Measurements from ENCODE around the gene ITSN1.
"Not testable (repeated sequence)": the region's sequence is repeated elsewhere in the genome, so short reads cannot be mapped to it uniquely, and the experiment has no call there.

The ITSN1 gene

DNA sequence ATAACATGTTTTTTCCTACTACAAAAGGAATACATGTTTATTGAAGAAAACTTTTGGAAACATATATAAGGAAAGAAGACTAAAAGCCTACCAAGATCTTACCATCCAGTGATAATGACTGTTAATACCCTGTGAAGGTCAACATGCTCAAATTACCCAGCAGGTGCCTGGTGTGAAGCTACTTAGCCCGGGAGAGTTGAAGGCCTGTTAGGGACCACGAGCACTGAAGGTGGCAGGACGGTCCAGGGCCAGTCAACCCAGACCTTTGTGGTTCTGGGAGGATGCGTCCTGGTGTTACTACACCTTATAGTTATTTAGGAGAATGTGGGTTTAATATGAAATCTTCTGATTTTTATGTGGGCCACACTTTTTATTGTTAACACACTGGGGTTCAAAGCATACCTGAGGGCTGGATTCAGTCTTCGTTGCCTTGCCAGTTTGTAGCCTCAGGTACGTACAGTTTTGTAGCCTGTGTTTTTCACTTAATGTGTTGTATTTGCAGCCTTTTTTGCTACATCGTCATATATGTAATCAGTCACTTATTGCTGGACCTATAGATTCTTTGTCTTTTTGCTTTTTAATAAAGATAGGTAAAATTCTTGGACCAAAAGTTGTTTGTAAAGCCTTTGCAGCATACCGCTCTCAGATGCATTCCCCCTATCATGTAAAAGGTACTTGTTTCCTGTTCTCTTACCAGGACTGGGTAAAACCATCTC lies 9.8 kb downstream of the ITSN1 start:
- no peak for DNase-seq

DNA sequence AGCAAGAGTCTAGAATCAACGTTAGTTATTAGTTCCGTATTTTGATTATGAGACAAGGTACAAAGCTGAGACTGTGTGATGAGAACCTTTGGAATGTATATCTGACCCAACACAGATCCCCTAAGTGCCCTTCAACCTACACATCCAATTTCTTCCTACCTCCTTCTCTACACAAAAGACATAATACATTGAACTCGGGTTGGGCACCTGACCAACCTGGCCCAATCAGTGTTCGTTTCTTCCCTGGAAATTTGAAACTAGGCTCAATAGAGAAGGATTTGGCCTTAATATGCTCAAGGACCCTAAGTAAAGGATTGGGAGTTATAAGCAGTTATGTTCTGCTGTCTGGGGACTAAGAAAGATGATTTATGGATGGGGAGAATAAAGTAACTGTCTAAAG lies 12.1 kb downstream of the ITSN1 start:
- no peak for DNase-seq

DNA sequence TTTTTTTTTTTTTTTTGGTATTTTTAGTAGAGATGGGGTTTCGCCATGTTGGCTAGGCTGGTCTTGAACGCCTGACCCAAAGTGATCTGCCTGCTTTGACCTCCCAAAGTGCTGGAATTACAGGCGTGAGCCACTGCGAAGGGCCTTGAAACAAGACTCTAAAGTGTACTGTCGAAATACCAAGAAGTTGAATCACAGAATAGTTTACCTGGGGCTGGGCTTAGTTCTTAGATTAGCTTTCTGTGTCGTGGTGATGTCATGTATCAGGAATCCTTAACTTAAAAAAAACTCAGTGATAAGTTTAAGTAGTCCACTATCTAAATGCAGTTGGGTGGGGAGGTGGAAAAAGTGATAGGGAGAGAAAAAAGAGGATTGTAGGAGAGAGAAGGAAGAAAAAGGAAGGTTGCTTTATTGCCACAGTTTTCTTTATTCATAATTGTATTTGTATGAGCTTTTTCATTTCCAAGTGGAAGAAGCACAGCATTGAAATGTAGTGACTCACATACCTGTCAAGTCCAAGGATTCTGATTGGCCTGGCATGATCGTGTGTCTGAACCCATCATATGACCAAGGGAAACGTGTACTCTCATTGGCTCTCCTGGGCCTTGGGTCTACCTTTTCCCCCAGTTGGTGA lies 13.4 kb downstream of the ITSN1 start:
- DNase-seq, result no peak

DNA sequence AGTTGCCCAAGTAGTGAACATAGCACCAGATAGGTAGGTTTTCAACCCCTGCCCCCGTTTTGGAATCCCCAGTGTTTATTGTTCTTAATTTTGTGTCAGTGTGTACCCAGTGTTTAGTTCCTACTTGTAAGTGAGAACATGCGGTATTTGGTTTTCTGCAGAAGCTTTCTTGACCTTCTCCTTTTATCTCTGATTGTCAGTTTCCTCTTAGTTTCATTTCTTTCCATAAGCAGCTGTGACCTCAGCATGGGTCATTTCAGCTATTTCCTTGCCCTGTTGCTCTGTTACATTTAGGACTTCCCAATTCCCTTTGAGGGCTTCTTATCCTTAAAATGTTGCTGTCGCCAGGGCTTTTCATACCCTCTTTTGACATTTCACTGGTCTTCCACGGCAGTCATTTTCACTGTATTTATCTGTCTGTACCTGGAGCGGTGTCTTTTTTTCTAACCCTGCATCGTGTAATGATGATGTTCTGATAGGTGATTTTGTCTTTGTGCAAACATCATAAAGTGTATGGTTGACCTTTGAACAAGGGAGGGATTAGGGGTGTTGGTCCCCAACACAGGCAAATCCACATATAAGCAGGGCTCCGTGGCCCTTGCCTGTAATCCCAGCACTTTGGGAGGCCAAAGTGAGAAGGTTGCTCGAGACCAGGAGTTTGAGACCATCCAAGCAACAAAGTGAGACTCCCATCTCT lies 15.0 kb downstream of the ITSN1 start:
- no peak for DNase-seq

DNA sequence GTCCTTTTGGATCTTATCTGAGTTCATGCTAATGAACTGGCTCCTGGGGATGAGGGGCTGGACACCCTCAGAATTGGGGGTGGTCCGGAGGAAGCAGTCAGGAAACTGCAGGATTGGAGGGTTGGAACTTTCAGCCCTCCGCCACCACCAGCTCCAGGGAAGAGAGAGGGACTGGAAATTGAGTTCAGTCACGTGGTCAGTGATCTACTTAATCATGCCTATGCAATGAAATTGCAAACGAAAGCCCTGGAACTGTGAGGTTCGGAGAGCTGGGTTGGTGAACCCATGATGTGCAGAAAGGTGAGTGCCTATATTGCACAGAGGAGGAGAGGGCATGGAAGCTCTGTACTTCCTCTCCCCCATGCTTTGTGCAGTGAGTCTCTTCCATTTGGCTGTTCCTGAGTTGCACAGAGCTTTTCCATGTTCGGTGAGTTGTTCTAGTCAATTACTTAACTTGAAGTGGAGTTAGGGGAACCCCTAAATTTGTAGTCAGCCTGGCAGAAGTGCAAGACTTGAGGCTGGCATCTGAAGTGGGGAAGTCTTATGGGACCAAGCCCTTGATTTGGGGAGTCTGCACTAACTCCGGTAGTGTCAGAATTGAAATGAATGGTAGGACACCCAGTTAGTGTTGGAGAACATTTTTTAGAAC lies 16.7 kb downstream of the ITSN1 start:
- no peak for DNase-seq

DNA sequence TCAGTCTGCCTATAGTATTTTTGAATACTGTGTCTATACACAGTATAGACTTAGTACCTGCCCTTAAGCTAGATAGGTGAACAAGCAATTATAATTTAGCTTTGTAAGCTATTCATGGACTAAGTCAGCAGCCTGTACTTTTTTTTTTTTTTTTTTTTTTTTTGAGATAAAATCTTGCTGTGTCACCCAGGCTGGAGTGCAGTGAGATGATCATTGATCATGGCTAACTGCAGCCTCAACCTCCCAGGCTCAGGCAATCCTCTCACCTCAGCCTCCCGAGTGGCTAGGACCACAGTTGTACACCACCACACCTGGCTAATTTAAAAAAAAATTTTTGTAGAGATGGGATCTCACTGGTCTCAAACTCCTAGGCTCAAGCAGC lies 17.3 kb downstream of the ITSN1 start:
- no peak for DNase-seq

DNA sequence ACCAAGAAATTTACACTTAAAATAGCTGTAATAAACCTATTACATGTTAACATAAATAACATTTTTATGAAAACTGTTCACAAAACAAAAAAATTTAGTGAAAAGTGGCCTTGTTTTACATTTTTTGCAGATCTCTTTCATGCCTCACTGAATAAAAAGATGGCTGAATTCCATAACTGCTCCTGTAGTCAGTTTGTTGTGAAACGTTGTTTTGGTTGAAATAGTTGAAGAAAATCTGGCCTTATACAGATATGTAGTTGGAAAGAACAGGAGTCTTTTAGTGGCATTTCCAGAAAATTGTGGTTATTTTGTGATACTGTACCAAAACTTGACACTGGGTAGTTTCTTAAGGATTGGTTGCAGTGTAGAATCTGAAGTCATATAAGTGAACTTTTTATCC lies 18.1 kb downstream of the ITSN1 start:
- peak in 1 of 2 experiments; percentile 27 for DNase-seq

DNA sequence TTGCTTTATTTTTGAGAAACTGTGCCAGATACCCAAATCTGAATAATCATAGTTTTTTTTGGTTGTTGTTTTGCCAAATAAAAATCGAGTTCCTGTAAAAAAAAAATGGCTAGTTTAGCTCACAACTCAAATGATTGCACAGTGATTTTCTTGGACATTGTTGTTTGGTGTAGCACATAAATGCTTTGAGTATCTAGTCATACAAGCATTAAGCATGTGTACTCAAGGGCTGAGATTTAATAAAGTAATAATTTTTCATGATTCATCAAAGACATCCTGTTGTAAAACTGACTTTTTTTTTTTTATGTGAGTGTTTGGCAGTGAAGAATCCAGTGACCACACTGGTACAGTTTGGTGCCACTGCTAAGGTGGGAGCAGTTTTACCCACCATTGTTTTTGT lies 18.8 kb downstream of the ITSN1 start:
- no peak for DNase-seq

DNA sequence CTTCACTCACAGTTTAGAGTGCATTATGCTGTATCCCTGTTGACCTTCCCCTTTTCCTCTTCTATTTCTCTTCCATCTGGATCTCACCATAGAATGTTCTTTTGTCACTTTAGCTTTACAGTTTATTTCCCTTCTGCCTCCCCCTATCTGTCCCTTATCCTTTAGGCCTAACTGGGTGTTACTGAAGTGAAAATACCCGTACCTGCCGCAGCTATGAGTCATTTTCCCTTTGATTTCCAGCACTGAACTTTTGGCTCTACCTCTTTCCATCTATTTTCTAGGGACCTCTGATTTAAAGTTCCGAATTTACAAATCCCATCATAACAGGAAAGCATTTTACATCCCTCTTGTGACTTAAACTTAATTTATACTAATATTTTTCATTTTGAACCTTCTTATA lies 19.7 kb downstream of the ITSN1 start:
- no peak for DNase-seq

DNA sequence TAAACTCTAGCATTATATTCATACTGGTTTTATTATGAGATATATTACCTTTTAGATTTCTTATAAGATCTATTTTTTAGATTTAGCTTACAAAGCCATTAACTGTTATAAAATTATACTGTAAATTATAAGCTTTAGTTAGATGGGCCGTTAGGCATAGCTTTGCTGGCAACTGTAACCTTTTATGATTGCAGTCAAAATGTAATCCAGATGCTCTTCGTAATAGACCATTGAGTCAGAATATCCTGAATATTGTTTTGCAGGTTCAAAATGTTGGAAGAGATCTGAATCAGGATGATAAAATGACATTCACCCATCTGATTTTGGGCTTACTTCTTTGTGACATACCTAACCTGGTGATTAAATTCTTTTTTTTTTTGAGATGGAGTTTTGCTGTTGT lies 20.9 kb downstream of the ITSN1 start:
- no peak for DNase-seq

DNA sequence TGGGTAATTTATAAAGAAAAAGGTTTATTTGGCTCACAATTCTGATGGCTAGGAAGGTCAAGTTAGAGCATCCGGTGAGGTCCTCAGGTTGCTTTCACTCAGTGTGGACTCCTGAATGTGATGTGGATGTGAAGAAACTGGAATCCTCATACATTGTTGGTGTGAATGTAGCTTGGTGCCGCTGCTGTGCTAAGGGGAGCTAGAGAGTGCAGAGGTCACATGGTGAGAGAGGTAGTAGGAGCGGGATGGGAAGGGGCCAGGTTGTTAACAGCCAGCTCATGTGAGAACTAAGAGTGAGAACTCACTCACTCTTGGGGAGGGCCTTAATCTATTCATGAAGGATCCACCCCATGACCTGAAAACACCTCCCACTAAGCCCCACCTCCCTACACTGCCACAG lies 21.8 kb downstream of the ITSN1 start:
- DNase-seq, result no peak

DNA sequence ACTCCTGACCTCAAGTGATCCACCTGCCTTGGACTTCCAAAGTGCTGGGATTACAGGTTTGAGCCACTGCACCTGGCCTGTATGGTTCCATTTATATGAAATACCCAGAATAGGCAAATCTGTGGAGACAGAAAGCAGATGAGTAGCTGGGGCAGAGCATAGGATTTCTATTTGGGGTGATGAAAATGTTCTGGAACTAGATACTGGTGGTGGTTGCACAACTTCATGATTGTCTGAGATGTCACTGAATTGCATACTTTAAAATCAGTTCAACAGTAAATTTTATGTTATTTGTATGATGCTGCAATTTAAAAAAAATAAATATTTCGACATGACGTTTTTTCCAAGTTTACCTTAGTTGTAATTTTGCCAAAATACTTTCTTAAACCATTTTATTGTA lies 23.9 kb downstream of the ITSN1 start:
- DNase-seq, result no peak

DNA sequence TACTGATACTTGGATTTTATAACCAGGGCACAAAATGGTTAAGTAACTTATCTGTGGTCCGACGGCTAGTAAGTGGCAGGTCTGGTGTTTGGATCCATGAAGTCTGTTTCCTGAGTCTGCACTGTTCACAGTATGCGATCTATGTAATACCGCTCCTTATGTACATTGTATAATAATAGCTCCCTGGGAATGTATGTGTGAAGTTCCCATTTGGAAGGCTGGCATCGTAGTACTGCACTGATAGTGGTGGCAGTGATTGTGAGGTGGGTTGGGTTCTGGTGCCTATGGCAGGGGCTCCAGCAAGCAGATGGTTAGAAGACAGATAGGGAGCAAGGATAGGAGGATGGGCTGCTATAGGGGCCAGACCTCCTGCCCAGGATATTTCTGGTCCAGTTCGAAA lies 25.3 kb downstream of the ITSN1 start:
- no peak for DNase-seq

DNA sequence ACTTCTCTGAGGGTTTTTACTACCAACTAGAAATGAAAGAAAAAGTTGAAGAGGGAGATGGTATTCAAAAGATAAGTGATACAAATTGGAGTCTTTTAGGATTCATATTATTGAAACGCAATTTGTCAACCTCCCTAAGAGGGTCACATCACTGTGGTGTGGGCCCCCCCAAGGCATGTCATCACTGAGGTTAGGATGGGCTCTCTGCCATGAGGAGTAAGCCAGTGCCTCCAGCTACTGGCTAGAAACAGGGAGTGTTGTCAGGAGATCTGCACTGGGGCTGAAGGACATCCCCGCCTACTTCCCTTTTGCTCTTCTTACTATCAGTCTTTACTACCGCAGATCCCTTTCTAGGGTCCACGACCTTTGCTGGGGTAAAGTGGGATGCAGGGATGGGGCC lies 25.9 kb downstream of the ITSN1 start:
- DNase-seq, result no peak

DNA sequence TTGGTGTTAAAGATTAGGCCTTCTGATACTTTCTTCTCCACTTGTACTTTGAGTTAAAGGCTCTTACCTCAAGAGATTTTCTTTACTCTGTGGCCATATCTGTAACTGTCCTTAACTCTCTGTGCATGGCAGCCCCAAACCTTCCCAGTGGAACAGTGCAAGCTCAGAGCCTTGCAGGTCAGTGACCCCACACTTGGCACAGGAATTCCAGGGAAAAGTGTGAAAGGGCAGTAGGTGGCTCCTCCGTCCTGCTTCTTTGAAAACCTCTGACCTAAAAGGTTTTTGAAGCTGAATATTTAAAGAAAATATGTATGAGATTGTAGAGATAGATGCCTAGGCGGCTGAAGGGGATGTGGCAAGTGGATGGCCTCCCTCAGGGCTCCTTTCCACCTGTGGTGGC lies 26.3 kb downstream of the ITSN1 start:
- DNase-seq, result no peak

DNA sequence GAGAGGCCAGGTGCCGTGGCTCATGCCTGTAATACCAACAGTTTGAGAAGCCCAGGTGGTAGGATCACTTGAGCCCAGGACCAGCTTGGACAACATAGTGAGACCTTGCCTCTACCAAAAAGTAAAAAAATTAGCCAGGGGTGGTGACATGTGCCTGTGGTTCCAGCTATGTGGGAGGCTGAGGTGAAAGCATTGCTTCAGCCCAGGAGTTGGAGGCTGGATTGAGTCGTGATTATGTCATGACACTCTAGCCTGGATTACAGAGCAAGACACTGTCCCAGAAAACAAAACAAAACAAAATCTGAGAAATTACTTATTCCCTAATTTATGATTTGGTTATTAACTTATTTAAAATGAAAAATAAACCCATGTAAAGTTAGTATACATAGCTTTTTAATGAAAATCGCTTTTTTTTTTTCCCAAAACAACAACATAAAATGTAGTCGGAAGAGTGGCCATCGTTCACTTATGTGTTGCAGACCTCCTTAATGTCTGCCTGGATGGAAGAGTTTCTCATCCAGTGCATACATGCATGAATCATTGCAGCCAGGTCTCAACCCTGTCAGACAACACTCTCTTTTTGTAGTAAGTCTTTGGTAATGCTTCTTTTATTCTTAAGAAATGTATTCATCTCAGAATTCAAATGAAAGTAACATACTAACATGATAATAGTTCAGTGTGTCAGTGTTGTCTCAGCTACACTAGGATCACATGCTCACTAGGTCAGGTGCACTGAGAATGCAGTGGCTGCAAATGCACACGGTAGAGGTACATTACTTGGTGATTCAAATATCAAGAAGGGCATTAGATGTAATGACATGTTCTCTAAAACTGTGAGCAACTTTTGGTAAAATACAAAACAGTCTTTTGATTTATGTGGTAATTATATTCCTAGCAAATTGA lies 28.0 kb downstream of the ITSN1 start:
- DNase-seq, result no peak

DNA sequence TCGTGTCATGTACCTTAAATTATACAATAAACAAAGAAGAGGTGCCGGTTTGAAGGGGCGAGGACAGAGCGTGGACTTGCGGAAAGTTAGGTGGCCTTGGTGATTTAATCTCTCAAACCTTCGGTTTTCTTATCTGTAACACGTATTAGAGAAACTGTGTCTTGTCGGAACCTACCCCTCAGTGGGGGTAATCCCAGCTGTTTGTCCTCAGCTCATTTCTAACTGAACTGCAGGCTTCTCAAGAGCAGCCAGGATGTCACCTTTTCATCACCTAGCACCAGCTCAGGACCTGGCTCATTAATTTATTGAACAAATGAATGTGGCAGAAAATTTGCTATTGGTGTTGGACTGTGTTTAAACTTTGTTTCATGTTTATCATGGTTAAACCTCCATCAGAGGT lies 31.2 kb downstream of the ITSN1 start:
- no peak for DNase-seq

DNA sequence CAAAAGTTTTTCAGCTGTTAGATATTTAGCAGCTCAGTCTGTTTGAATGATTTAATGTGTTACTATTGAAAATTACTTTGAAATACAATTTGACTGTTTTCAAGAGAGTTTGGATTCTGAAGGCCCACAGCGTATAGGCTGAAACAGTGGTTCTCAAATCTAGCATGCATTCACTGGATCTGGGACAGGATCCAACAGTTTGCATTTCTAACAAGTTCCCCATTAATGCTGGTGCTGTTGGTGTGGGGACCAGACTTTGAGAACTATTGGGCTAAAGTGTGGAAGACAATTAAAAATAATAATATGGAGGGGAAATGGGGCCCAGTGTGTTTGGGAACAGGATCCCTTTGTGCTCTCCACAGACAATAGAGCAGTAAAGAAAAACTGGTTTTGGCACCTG lies 31.9 kb downstream of the ITSN1 start:
- no peak for DNase-seq

DNA sequence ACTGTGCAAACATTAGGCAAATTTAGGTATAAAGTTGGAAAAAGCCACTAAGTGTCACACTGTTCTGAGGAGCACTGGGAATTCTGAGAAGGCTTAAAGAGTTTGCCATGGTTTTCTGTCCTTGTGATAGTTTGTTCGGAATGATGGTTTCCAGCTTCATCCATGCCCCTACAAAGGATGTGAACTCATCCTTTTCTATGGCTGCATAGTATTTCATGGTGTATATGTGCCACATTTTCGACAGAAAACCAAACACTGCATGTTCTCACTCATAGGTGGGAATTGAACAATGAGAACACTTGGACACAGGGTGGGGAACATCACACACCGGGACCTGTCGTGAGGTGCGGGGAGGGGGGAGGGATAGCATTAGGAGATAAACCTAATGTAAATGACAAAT lies 34.4 kb downstream of the ITSN1 start:
- not testable (repeated sequence) for DNase-seq

DNA sequence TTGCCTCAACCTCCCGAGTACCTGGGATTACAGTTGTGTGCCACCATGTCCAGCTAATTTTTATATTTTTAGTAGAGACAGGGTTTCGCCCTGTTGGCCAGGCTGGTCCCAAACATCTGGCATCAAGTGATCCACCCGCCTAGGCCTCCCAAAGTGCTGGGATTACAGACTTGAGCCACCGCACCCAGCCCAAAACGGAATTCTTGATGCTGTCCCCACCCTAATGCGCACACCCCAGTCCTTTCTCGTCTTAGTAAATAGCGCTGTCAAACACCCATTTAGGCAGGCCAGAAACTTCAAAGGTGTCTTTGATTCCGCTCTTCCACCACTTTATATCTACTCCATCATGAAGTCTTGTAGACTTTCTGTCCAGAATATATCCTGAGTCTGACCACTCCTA lies 35.1 kb downstream of the ITSN1 start:
- DNase-seq, result no peak

DNA sequence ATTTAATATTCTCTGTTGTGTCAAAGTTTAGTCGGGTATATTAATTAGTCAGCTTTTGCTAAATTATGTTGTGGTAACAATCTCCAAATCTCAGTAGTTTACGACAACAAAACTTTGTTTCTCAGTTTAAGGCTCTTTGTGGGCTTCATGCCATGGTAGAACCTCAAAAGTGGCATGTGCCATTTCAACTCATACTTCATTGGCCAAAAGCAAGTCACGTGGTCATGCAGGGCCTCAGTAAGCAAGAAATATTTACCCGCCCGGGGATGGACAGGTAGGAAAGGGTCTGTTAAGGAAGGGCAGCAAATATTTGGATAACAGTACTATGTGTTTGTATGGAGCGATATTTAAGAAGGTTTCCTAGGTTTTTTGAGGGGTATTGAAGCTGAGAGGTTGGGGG lies 38.6 kb downstream of the ITSN1 start:
- DNase-seq, result no peak

DNA sequence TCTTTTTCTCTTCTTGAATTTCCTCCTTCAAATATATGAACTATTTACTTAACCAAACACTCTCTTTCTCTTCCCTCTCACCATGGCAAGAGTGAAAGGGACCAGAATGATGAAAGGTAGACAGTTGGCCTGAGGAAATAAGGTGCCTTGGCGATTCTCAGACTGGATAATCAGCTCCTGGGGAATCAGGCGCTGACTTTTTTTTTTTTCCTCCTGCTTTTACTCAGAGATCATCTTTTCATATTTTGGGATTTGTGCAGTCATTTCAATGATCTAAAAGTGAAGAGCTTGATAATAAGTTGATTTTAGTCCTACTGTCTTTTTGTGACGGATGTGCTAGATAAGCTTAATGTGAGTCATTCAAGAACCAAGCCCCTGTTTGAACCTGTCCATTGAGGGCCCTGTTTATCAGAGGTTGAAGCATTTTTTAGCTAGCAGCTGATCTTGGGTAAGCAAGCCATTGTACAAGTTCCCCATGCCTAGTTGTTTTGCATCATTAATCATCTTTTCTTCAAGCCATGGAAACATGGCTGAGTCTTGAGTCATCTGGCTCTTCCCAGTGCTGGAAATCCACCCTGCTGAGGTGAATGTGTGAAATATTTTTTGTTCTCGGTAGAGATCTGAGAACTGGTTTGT lies 40.8 kb downstream of the ITSN1 start:
- DNase-seq, result peak in 1 of 2 experiments; percentile 54
